Activated CD8-positive, alpha-beta memory T cell treated with anti-CD3 and anti-CD28 coated beads, Interleukin-2, amount 50 U/mL, for 48 hours (primary cell): ENCODE measurements around the gene TOM1.
"Not testable (repeated sequence)": the region's sequence is repeated elsewhere in the genome, so short reads cannot be mapped to it uniquely, and the experiment has no call there.

ENCODE experiments used
- DNase-seq: peaks from one replicate; pipeline ENCODE4 v3.0.0-alpha.2; 2020

Gene TOM1

DNA sequence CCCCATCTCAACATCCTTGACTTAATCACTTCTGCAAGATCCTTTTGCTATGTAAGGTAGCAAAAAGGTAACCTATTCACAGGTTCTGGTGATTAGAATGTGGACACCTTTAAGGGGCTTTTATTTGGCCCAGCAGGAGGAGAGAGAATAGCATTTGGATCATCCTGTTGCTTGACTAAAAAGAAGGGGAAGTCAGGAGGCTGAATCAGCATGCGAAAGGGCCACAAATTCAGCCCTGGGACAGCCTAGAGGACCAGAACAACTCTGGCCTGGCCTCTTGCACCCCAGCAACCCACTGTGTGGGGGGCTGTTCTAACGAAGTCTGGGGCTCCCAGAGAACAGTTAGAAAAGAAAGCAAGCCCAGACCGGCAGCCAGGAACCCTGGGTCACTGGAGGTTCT is 78.0 kb downstream of the TOM1 start:
- DNase-seq = no peak

DNA sequence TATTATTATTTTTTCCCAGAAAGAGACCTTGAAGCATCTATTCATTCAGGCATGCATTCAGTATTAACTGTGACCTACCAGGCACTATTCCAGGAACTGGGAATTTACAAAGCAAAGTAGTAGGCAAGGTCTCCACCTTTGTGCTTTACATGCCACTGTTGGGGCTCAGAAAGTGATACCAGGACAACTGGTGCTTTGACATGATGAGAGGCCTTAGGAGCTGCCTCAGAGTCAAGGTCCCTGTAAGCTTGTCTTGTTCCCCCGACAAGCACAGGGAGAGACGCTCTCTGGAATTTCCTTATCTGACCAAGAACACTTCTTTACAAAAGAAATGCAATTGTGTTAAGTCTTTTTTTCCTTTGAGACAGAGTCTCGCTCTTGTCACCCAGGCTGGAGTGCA is 78.9 kb downstream of the TOM1 start:
- no peak for DNase-seq

DNA sequence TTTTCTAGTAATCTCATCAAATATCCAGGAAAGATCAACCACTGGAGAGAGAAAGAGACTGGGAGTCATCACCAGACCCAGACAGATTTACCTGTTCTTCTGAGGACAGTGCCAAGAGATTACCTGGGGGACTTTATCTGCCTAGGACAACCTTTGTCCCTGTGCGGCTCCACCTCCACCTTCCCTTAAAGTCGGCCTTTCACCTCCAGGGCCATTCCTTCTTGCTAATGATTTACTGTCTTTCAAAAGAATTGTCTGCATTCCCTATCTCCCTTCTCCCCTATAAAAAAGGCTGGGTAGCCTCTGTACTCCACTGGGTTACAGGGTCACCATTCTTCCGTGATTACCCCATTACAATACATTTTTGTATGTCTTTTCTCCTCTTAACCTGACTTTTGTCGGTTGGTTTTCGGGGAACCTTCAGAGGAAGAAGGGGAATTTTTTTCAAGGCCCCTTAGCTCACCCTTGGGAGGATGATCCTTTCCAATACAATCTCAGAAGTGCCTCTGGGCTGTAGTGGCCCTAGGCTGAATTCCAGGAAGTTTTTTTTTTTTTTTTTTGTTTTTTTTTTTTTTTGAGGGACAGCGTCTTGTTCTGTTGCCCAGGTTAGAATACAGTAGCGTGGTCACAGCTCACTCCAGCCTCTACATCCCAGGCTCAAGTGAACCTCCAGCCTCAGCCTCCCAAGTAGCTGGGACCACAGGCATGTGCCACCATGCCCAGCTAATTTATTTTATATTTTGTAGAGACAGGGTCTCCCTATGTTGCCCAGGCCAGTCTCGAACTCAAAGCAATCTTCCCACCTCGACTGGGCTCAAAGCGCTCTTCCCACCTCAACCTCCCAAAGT is 79.7 kb downstream of the TOM1 start:
- DNase-seq = no peak

DNA sequence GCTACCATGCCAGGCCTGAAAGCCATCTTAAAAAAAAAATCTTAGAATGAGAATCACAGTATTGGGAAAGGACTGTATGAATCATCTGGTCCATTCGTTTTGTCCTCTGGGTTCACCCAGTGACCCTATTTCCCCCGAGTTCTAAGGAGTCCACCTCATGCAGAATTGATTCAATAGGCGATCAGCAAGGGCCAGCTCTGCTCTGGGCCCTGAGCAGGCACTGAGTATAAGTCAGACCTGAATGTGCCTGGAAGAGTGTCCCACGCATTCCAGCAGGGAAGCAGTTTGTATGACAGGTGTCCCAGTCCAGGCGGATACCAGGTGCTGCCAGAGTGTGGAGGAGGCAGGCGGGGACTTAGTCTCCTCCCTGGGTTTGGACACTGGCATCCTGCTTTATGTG is 80.3 kb downstream of the TOM1 start:
- DNase-seq = no peak

DNA sequence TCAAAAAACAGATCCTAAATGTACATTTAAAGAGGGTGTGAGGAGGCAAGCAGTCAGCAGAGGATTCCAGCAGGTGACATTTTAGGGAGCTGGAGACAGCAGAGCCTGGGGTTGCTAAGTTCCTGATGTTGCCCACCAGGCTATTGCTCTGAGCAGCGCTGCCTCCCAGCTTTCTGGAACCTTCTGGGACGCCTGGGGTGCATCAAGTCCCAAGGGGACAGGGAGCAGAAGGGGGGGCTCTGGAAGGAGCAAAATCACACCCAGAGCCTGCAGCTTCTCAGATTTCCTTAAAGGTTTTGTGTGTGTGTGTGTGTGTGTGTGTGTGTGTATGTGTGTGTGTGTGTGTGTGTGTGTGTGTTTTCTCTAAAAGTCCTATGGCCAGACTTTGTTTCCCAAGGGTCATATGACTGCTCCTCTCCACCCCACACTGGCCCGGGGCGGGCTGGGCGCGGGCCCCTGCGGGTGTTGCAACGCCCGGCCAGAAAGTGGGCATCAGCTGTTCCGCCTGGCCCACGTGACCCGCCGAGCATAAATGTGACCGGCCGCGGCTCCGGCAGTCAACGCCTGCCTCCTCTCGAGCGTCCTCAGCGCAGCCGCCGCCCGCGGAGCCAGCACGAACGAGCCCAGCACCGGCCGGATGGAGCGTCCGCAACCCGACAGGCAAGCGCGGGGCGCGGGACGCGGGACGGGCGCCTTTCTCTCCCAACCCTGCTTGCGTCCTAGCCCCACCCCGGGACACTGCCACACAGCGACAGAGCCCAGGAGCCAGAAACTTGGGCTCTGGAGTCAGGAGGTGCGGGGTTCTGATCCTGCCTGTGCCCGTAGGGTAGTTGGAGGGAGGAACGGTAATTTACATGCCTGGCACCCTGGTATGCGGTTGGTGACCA is 81.1 kb downstream of the TOM1 start, which contains the start of gene HMOX1:
Gene HMOX1, plus strand, starts transcription at position 560 of the 887 bp plus-strand sequence. Its CDS starts 78 bp downstream, at position 638.
- peak; percentile 79 for DNase-seq

DNA sequence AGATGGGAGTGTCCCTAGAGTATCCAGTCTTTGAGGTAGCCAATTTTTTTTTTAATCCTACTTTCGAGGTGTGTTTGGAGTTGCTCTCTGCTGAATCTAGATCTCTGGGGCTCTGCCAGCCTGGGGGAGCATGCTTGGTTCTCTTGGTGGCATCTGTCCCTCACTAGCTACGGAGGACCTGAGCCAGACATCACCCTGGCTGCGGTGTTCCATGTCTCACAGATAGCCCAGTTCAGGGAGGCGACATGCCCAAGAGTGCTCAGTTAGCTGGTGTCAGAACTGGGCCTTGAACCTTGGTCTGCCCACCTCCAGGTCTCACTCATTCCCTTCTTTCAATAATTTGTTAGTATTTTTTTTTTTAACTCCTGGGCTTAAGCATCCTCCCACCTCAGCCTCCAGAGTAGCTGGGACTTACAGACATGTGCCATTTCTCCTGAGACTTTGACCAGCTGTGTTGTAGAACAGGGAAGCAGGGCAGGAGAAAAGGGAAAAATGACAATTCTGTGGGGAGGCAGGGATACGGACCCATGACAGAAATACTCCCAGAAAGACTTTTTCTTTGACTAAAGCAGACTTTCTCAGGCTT is 81.8 kb downstream of the TOM1 start:
- DNase-seq = no peak

DNA sequence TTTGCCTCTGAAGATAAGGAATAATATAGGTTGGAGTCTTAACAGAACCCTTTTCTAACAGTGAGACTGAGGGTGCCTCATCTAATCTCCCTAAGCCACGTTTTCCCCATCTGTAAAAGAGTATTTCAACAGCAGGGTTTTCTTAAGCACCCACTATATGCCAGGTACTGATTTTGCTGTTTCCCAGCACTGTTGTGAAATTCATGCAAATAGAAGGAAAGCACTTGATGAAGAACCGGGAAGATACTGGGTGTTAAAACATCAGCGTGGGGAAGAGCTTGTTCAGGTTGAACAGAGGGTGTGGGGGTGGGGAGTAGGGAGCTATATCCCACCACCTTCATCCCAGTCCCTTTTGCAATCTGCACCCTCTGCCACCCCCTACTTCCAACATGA is 84.0 kb downstream of the TOM1 start:
- no peak for DNase-seq

DNA sequence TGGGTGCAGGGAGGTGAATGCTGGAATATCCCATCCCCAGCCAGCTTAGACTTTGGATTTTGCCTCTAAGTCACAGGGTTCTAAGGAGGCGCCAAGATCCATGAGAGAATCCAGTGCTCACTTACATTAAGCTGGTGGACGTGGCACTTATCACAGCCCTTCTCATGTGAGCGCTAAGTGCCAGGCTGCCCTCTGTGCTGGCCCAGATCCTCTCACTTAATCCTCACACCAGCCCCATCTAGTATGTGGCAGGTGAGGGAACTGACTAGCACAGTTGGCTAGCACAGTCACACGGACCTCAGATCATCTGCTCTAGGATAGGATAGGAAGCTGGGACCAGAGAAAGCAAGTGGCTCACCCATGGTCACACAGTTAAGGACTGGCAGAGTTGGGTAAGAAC is 84.8 kb downstream of the TOM1 start:
- DNase-seq = no peak

DNA sequence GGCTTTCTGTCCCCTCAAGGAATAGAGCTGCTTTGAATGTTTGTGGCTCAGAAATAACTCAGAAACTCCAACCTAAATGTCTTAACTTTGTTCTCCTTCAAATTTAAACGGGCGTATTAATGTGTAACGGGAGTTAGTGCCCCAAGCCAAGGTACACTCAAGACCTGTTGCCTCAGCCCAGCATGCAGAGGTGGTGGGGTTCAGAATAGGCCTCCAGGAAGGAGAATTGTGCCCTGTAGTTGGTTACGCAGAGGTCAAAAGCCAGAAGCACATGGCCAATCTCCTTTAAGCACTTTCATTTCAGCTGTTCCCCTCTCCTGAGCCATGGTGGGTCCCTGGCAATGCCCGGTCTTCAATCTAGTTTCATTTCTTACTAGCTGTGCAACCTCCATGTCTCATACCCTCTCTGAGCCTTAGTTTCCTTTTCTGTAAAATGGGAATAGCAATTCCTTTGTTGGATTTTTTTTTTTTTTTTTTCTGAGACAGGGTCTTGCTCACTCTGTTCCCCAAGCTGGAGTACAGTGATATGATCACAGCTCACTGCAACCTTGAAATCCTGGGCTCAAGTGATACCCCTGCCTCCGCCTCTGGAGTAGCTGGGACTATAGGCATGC is 85.4 kb downstream of the TOM1 start:
- no peak for DNase-seq

DNA sequence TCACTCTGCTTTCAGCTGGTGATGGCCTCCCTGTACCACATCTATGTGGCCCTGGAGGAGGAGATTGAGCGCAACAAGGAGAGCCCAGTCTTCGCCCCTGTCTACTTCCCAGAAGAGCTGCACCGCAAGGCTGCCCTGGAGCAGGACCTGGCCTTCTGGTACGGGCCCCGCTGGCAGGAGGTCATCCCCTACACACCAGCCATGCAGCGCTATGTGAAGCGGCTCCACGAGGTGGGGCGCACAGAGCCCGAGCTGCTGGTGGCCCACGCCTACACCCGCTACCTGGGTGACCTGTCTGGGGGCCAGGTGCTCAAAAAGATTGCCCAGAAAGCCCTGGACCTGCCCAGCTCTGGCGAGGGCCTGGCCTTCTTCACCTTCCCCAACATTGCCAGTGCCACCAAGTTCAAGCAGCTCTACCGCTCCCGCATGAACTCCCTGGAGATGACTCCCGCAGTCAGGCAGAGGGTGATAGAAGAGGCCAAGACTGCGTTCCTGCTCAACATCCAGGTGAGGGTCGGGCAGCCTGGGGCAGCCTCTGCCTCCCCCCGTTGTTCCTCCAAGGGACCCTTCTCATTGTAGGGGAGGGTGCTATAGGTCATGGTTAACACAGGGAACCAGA is 87.1 kb downstream of the TOM1 start:
- DNase-seq = no peak

DNA sequence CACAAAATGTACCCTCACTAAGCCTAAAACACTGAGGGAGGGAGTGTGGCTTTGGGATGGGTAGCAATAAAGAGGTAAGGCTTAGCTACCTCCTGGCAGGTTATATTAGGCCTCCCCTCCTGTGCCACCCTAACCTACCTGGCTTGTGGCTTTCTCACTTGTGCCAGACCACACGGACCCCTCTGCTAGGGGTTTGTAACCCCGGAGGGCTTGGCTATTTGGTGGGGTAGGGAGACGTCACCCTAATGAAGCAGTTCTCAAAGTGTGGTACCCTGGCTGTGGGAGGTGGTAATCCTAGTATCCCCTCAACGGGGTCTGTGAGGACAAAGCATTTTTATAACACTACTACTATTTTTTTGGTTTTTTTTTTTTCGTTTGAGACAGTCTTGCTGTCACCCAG is 91.2 kb downstream of the TOM1 start:
- no peak for DNase-seq

DNA sequence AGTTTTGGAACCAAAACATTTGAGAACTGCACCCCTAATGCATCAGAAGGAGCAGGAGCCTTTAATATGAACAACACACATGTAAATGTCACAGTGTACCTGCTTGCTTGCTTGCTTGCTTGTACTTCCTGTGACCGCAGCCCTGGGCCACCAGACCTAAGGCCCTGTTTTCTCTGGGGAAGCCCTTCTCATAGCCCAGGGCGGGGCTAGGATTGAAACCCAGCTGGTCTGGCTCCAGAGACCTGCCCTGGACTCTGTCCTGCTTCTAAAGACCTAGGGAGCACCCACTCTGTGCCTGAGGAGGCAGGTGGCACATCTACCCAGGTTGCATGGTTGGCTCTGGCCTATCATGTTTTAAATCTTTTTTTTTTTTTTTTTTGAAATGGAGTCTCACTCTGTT is 92.7 kb downstream of the TOM1 start:
- DNase-seq = no peak

DNA sequence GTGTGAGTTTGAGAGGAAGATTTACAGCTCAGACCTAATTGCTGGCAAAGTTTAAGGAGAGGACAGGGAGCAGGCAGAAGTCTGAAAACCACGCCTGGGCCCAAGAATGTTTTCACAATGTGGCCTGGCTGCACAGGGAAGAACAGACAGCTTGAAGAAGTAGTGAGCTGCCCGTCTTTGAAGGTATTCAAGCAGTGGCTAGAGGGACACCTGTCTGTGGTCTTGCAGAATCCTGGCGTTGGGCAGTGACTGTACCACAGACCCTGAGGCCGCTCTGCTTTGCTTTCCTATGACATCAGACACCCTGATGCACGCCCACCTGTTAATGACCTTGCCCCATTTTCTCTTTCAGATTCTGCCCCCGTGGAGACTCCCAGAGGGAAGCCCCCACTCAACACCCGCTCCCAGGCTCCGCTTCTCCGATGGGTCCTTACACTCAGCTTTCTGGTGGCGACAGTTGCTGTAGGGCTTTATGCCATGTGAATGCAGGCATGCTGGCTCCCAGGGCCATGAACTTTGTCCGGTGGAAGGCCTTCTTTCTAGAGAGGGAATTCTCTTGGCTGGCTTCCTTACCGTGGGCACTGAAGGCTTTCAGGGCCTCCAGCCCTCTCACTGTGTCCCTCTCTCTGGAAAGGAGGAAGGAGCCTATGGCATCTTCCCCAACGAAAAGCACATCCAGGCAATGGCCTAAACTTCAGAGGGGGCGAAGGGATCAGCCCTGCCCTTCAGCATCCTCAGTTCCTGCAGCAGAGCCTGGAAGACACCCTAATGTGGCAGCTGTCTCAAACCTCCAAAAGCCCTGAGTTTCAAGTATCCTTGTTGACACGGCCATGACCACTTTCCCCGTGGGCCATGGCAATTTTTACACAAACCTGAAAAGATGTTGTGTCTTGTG is 93.7 kb downstream of the TOM1 start:
- no peak for DNase-seq

DNA sequence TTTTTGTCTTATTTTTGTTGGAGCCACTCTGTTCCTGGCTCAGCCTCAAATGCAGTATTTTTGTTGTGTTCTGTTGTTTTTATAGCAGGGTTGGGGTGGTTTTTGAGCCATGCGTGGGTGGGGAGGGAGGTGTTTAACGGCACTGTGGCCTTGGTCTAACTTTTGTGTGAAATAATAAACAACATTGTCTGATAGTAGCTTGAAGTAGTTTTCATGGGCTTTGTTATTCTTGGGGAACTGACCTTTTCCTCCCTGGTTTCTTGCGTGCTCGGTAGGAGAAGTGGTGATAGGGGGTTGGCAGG is 94.3 kb downstream of the TOM1 start:
- DNase-seq = no peak

DNA sequence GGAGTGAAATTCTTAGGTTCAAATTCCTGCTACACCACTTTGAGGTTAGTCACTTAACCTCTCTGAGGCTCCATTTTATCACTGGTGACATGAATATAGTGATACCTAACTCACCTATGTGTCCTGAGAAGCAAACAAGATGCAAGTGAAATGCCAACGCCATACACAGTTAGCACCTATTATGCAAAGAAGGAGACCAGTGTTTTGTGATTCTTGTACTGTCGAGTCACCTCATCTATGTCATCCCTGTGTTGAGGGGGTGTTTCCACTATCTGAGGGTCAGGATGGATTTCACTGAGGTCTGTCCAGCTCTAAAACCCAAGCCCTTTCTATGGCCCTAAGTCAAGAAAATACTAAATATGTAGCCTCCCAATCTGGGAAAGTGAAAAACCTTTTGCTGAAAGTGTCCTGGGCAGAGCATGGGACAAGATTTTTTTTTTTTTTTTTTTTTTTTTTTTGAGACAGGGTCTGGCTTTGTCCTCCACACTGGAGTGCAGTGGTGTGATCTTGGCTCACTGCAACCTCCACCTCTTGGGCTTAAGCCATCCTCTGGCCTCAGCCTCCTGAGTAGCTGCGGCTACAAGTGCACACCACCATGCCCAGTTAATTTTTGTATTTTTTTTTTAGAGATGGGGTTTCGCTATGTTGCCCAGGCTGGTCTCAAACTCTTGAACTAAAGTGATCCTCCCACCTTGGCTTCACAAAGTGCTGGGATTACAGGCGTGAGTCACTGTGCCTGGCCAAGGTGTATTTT is 95.3 kb downstream of the TOM1 start:
- no peak for DNase-seq

DNA sequence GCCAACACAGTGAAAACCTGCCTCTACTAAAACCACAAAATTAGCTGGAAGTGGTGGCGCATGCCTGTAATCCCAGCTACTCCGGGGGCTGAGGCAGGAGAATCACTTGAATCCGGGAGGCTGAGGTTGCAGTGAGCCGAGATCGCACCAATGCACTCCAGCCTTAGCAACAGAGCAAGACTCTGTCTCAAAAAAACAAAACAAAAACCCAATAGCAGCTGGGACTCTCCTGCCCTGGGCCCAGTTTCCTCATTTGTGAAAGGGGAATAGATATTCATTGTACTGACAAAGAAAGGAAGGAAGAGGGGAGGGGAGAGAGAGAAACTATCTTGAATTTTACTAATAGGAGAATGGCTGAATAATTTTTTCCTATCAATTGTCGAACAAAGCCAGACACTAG is 96.9 kb downstream of the TOM1 start:
- DNase-seq = not testable (repeated sequence)

DNA sequence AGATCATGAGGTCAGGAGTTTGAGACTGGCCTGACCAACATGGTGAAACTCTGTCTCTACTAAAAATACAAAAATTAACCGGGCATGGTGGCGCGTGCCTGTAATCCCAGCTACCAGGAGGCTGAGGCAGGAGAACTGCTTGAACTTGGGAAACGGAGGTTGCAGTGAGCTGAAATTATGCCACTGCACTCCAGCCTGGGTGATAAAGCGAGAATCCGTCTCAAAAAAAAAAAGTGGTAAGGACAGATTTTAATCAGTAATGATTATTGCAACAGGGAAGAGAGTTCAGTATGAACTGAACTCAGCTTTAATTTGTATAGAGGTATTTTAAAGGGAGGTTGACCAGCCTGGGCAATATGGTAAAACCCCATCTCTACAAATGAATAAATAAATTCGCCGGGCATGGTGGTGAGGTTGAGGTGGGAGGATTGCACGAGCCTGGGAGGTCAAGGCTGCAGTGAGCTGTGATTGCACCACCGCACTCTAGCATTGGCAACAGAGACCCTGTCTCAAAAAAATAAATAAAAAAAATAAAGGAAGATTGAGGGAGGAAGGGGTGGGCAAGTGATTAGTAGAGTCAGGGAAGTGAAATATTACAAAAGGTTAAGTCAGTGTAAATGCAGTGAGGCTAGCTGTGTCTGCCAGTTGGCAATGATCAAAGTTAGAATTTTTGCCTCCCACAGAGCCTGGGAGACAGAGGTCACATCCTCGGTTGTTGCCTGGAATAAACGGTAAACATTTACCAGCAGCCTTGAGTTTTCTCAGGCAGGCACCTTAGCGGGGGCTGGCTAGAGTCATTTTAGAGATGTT is 97.6 kb downstream of the TOM1 start:
- DNase-seq = no peak
